GM21717 (cell line): ENCODE data around the gene HRH1.

Experiments
- ATAC-seq: cut with Tn5 transposase; IDR thresholded peaks from one replicate; pipeline ENCODE4 v1.9.1; 2021; ENCODE audit warnings: mild to moderate bottlenecking, moderate library complexity; ENCODE audit not compliant: unreplicated experiment

The HRH1 gene

DNA sequence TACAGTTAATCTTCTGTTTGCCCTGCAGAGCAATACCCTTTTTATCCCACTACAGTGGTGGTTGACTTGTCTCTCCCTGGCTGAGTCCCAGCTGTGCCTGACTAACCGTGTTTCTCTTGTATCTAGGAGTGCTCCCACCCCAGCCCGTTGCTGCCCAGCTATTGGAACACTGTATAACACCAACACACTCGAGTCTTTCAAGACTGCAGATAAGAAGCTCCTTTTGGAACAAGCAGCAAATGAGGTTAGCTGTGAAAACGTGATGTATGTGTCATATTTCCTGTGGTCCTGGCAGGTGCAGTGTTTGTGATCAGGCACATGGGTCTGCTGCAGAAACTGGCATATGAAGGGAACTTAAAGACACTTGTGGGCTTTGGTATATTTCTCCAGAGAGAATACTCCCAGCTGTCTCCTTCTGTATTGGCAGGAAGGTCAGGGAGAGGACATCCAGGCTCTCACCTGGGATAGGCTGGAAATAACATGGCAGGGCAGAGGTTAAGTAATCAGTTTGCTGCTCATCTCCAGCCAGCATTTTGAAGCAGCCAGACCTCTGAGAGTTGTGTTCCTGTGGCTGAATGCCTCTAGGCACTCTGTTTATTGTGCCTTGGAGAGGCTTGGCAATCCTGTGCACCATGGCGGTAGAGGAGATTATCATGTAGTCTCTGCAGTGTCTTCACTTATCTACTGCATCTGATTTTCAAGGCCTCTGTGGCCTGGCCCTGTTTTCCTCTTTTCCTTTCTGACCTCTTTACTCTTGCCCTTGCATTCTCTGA is 152.7 kb downstream of the HRH1 start:
- no peak for ATAC-seq

DNA sequence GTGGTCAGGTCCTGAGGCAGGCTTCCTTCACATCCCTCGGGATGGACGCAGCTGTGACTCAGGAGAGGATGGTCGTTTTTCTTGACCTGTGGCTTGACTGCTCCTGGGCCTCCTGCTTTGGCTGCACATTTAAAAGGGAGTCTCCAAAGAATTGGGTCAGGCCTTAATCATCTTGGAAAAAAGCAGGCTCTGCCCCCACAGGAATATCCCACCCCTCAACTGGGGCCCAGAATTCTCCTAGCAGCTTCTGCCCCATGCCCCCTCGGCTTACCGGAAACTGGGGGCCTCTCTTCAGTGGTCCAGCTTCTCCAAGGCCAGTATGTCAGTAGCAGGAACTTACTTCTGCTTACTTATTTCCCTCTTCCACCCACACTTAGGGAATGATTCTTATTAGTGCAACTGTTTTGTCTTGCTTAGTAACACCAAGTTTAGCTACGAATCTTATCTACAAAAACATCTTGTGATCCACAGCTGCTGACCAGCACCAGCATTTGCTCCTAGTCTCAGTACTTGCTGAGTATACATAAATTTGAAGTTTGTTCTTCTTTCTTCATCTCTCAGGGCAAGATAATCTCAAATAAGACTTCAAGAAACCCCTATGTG is 153.6 kb downstream of the HRH1 start:
- ATAC-seq = no peak

DNA sequence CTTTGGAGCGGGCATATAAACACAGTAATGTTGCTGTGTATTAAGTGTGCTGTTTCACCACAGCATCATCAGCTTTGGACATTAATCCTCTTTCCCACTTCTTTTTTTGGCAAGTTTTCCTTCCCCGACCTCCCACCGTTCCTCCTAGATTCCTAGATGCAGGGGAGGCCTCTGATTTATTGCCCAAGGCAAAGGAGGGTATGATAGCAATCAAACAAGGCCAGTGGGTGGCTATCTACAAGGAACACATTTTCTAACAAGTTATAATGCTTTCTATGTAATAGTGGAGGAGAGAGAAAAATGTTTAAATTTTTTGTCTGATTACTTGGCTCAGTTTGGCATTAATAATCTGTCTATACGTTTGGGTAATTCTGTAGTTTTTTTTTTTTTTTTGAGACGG is 156.0 kb downstream of the HRH1 start:
- ATAC-seq = no peak

- no peak for ATAC-seq
Observed at GRCh38 chr3:11312166-11312565, 157.9 kb downstream of the HRH1 start.
